Ureter (tissue), 1 donor: ENCODE measurements around the gene TIMM17B. TPM values are rescaled to one million over a fixed set of nuclear protein-coding genes. Genes with fewer than 3 reads are reported as not detected.
"Not testable (repeated sequence)": the region's sequence is repeated elsewhere in the genome, so short reads cannot be mapped to it uniquely, and the experiment has no call there.

Source experiments
- DNase-seq: peaks from one replicate; pipeline ENCODE4 v3.0.0-alpha.2; 2020; ENCODE audit warnings: low spot score
- total RNA-seq: library from RNA; stranded (reverse); gene quantifications from one replicate; pipeline ENCODE4 v1.2.4, GENCODE V29; 2023
- donor health status: DM: yes; HTN: yes; CAD: no.

TIMM17B gene
- total RNA-seq, 1 donor from 2014 or later, result 50.6 TPM

GRCh38 chrX:48894891-48895290 is 2.7 kb downstream of the TIMM17B start:
- no peak for DNase-seq

GRCh38 chrX:48893556-48894348 is 3.8 kb downstream of the TIMM17B start:
- peak; percentile 26 for DNase-seq

- DNase-seq, result no peak
Measured at GRCh38 chrX:48892896-48893295, 4.7 kb downstream of the TIMM17B start.

GRCh38 chrX:48891402-48892288 is 5.9 kb downstream of the TIMM17B start:
- DNase-seq, result peak; percentile 88

- no peak for DNase-seq
Measured at GRCh38 chrX:48890934-48891401, 6.6 kb downstream of the TIMM17B start.

- DNase-seq, result no peak
Measured at GRCh38 chrX:48890296-48890925, 7.2 kb downstream of the TIMM17B start.

- DNase-seq, result peak; percentile 1
Measured at GRCh38 chrX:48886586-48886985, 11.0 kb downstream of the TIMM17B start.

- peak; percentile 3 for DNase-seq
Measured at GRCh38 chrX:48883729-48884128, 13.8 kb downstream of the TIMM17B start.

GRCh38 chrX:48876944-48877343 is 20.6 kb downstream of the TIMM17B start:
- DNase-seq, result not testable (repeated sequence)

- not testable (repeated sequence) for DNase-seq
Measured at GRCh38 chrX:48872017-48872416, 25.6 kb downstream of the TIMM17B start.

- DNase-seq, result no peak
Measured at GRCh38 chrX:48864210-48864609, 33.4 kb downstream of the TIMM17B start.

GRCh38 chrX:48854898-48855297 is 42.7 kb downstream of the TIMM17B start:
- no peak for DNase-seq

GRCh38 chrX:48854121-48854804 is 43.3 kb downstream of the TIMM17B start:
- not testable (repeated sequence) for DNase-seq

- not testable (repeated sequence) for DNase-seq
Measured at GRCh38 chrX:48853494-48853893, 44.1 kb downstream of the TIMM17B start.

GRCh38 chrX:48852857-48853256 is 44.7 kb downstream of the TIMM17B start:
- no peak for DNase-seq

- no peak for DNase-seq
Measured at GRCh38 chrX:48848847-48849246, 48.7 kb downstream of the TIMM17B start.

Other genes with a start within 250 kb of the TIMM17B start
- 4.8 TPM for gene WAS, start 214.0 kb downstream of the TIMM17B start, total RNA-seq
- gene SUV39H1, start 201.0 kb downstream of the TIMM17B start, total RNA-seq, result 4.1 TPM
- not detected for gene GLOD5, start 136.0 kb downstream of the TIMM17B start, total RNA-seq
- gene GATA1, start 111.2 kb downstream of the TIMM17B start, total RNA-seq, result not detected
- 96.8 TPM for gene HDAC6, start 95.7 kb downstream of the TIMM17B start, total RNA-seq
- not detected for gene ERAS, start 71.3 kb downstream of the TIMM17B start, total RNA-seq
- 4.5 TPM for gene PCSK1N, start 62.2 kb downstream of the TIMM17B start, total RNA-seq
- 65.1 TPM for gene PQBP1, start 162 bp upstream of the TIMM17B start, total RNA-seq
- gene SLC35A2, start 13.9 kb upstream of the TIMM17B start, total RNA-seq, result 38.4 TPM
- gene PIM2, start 21.3 kb upstream of the TIMM17B start, total RNA-seq, result 13.6 TPM
- gene OTUD5, start 59.8 kb upstream of the TIMM17B start, total RNA-seq, result 53.8 TPM
- gene KCND1, start 74.1 kb upstream of the TIMM17B start, total RNA-seq, result 3.4 TPM
- gene GRIPAP1, start 104.5 kb upstream of the TIMM17B start, total RNA-seq, result 56.8 TPM
- gene TFE3, start 145.6 kb upstream of the TIMM17B start, total RNA-seq, result 45.2 TPM
- 16.9 TPM for gene CCDC120, start 161.2 kb upstream of the TIMM17B start, total RNA-seq
- gene PRAF2, start 176.2 kb upstream of the TIMM17B start, total RNA-seq, result 20.9 TPM
- 60.8 TPM for gene WDR45, start 182.1 kb upstream of the TIMM17B start, total RNA-seq
- gene GPKOW, start 226.0 kb upstream of the TIMM17B start, total RNA-seq, result 18.2 TPM